GM10248 (cell line): ENCODE results near the gene PEX16.

ENCODE experiments used
- CTCF ChIA-PET: fragments of 300-600 bp; sonication (Branson Sonifier 250); formaldehyde crosslinking; extraction: SDS; loops from one replicate; lab custom pipeline; 2021; ENCODE audit warnings: antibody characterized with exemption; lab: Yijun Ruan, JAX
- POLR2A ChIA-PET: fragments of 350-650 bp; sonication (Branson Sonifier 250); formaldehyde crosslinking; extraction: SDS; loops from one replicate; lab custom pipeline; 2020; ENCODE audit warnings: antibody characterized with exemption; lab: Yijun Ruan, JAX
- DNase-seq: peaks from one replicate; pipeline ENCODE4 v3.0.0; 2012; ENCODE audit errors: extremely low spot score
- TF ChIP-seq, protein P1 (sequence below): IDR thresholded peaks from 2 replicates; pipeline ENCODE4 v1.5.1; 2012; ENCODE audit warnings: mild to moderate bottlenecking, low read depth; ENCODE audit errors: extremely low read depth, missing control alignments, control extremely low read depth

The PEX16 gene

DNA sequence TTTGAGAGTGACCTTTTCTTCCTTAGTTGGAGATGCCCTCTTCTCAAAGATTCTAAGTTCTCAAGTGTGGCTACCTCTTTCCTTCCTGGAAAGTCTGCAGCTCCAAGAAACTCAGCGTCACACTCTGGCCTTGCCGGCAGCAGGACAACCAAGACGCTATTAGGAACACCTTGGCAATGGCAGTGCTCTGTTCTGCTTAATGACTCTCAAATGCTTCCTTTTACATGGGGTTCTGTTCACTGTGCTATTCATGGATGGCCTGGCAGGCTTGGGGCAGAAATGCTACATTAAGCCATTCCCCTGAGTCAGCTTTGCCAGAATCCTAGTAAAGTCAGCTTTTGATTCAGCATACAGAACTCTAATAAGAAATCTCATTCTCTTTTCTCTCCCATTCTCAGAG, 30.7 kb upstream of the PEX16 start:
- TF ChIP-seq, protein P1, sequence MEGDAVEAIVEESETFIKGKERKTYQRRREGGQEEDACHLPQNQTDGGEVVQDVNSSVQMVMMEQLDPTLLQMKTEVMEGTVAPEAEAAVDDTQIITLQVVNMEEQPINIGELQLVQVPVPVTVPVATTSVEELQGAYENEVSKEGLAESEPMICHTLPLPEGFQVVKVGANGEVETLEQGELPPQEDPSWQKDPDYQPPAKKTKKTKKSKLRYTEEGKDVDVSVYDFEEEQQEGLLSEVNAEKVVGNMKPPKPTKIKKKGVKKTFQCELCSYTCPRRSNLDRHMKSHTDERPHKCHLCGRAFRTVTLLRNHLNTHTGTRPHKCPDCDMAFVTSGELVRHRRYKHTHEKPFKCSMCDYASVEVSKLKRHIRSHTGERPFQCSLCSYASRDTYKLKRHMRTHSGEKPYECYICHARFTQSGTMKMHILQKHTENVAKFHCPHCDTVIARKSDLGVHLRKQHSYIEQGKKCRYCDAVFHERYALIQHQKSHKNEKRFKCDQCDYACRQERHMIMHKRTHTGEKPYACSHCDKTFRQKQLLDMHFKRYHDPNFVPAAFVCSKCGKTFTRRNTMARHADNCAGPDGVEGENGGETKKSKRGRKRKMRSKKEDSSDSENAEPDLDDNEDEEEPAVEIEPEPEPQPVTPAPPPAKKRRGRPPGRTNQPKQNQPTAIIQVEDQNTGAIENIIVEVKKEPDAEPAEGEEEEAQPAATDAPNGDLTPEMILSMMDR = no peak
- ChIA-PET POLR2A (no interaction called here), CTCF (interaction anchor here (0.9 to 14.3 kb wide), 2 partner anchors 17 to 76 kb away, joined by 3 to 129 read pairs; no protein-coding TSS in a partner anchor)
- no peak for DNase-seq

DNA sequence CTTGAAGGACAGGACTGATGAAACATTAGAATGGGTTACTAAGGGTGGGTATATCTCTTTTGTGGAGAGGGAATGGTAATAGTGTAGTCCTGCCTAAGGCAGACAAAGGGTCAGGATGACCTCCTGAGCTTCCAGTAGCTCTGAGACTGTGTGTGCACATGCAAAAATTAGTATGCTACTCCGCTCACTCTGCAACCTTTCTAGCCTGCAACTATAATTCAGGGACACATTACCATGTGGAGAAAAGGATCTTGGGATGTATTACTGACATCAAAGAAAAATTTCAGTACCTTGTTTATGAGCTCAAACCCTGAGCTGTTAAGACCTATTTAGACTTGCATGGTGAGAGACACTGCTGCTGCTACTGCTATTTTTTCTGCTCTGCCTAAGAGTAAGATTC, 30.2 kb upstream of the PEX16 start:
- ChIA-PET POLR2A (no interaction called here), CTCF (interaction anchor here (0.9 to 14.3 kb wide), 2 partner anchors 17 to 76 kb away, joined by 3 to 129 read pairs; no protein-coding TSS in a partner anchor)
- TF ChIP-seq, protein P1 = no peak
- DNase-seq = no peak

DNA sequence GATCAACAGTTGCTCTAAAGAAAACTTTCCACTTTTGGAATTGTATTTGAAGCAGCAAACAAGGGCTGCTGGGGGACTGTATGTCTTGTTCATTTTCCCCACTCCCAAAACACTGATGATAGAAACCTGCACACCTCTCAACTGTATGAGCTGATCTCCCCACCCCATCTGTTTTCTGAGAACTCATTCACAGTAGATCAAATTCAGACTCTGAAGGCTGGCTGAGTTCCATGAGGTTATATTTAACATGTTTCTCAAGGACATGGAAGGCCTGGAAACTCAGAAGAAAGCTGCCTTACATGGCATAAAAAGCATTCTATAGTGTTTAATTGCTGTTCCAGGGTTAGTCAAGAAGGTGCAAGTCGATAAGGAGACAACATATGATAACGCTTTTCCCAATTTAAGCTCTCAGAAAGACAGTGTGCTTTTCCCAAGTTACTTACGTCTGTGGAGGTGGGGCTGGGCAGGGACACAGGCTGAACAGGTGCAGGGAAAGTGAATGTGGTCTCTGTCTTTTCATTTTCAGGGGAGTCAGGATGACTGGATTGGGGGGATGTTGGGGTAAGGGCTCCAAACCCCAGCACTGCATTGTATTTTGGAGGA, 27.8 kb upstream of the PEX16 start:
- ChIA-PET POLR2A (no interaction called here), CTCF (interaction anchor here (1.5 to 14.3 kb wide), 3 partner anchors 20 to 61 kb away, joined by 3 to 129 read pairs (median 7); partner anchors contain the start of gene PEX16)
- TF ChIP-seq, protein P1 = no peak
- DNase-seq = no peak

DNA sequence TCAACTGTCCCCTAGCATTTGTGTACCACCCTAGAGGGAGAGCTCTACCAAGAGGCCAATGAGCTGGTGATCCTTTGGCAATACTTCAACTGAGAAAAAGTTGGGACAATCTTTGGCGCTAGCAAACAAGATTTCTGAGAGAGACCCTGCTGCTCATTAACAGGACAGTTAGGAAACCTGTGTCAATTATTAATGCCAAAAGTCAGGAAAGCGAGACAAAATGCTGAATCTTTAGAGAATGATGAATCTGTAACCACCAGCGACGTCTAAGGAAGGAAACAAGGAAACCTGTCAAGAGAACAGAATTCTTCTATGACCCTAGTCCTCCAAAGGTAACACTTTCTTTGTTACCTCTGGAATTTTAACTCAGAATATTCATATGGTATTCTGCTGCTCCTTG, 24.7 kb upstream of the PEX16 start:
- ChIA-PET CTCF (interaction anchor here (1.1 to 14.3 kb wide), 2 partner anchors 23 to 89 kb away, joined by 3 to 129 read pairs; no protein-coding TSS in a partner anchor), POLR2A (interaction anchor here (0.7 kb wide), 1 partner anchor 762 kb away, joined by 8 read pairs; no protein-coding TSS in a partner anchor)
- TF ChIP-seq, protein P1 = no peak
- no peak for DNase-seq

DNA sequence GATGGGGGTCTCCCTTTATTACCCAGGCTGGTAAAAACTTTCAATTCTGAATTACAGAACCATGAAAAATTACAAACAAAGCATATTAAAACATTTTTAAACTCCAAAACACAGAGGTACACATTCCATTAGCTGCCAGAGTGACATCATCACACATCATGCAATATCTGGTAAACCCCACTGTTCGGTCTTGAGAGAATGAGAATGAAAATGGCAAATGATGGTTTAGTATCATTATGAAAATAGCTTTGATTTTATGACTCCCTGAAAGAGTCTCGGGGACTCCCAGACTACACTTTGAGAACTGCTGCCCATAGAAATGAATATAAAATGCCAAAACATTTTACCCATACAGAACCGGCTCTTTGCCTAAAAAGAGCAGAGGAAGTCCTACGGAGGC, 23.6 kb upstream of the PEX16 start:
- no peak for DNase-seq
- POLR2A ChIA-PET = no interaction called here
- CTCF ChIA-PET = interaction anchor here (1.1 to 14.3 kb wide), 2 partner anchors 9 to 24 kb away, joined by 3 to 129 read pairs; no protein-coding TSS in a partner anchor
- TF ChIP-seq, protein P1 = no peak

DNA sequence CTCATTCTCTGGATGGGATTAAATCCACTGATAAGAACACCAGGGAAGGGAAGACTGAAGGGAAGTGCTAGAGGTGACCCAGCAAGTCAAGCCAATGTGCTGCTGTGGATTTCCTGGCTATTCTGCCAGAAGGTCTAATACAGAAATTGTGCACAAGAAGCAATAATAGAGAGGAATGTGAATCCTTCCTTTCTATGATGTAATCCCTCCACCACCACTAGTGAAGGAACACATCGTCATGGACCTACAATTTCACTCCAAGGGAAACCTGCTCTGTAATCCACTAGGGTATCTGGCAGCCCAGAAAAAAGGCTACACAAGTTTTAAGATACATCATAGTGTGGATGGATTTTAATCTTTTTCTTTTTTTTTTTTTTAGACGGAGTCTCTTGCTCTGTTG, 22.2 kb upstream of the PEX16 start:
- no peak for DNase-seq
- POLR2A ChIA-PET = no interaction called here
- TF ChIP-seq, protein P1 = no peak
- CTCF ChIA-PET = interaction anchor here (1.3 to 14.3 kb wide), 2 partner anchors 9 to 25 kb away, joined by 3 to 129 read pairs; no protein-coding TSS in a partner anchor
